Sigmoid colon (tissue), 4 donors: Measurements from ENCODE around the gene ZNF69.

Experiments used
- EP300 ChIP-seq, 4 donors: sonication (generic); formaldehyde crosslinking; IDR thresholded peaks; one replicate each; pipeline ENCODE4 v1.6.1; 2017; ENCODE audit warnings: antibody characterized with exemption in 4 of 4
- POLR2A ChIP-seq, 2 donors: fragments of 450-650 bp; IDR thresholded peaks; one replicate each; pipeline ENCODE4 v1.6.1; 2016; ENCODE audit warnings: antibody characterized with exemption in 2 of 2, mild to moderate bottlenecking in 2 of 2, moderate library complexity in 2 of 2
- POLR2AphosphoS5 ChIP-seq, 4 donors: sonication (generic); formaldehyde crosslinking; IDR thresholded peaks; one replicate each; pipeline ENCODE4 v1.6.1; 2017; ENCODE audit warnings: antibody characterized with exemption in 4 of 4
- TF ChIP-seq, protein P1 (sequence below), 4 experiments: fragments of 450-650 bp in 3 of 4; fragments of 200-600 bp in 1 of 4; IDR thresholded peaks; one replicate each; pipeline ENCODE4 v1.5.1; 2016 to 2019; ENCODE audit warnings: antibody characterized with exemption in 4 of 4, mild to moderate bottlenecking in 3 of 4, moderate library complexity in 2 of 4

GRCh38 chr19:11868188-11868587 is 19.4 kb upstream of the ZNF69 start:
- TF ChIP-seq, protein P1, sequence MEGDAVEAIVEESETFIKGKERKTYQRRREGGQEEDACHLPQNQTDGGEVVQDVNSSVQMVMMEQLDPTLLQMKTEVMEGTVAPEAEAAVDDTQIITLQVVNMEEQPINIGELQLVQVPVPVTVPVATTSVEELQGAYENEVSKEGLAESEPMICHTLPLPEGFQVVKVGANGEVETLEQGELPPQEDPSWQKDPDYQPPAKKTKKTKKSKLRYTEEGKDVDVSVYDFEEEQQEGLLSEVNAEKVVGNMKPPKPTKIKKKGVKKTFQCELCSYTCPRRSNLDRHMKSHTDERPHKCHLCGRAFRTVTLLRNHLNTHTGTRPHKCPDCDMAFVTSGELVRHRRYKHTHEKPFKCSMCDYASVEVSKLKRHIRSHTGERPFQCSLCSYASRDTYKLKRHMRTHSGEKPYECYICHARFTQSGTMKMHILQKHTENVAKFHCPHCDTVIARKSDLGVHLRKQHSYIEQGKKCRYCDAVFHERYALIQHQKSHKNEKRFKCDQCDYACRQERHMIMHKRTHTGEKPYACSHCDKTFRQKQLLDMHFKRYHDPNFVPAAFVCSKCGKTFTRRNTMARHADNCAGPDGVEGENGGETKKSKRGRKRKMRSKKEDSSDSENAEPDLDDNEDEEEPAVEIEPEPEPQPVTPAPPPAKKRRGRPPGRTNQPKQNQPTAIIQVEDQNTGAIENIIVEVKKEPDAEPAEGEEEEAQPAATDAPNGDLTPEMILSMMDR (IDR thresholded peaks at IDR 0.05), result no peak
- TF ChIP-seq POLR2A (IDR thresholded peaks at IDR 0.05) (no peak), POLR2AphosphoS5 (IDR thresholded peaks at IDR 0.05) (no peak), EP300 (IDR thresholded peaks at IDR 0.05) (no peak)
